Activated T-cell treated with anti-CD3 and anti-CD28 coated beads, Interleukin-2, amount 50 U/mL, for 4 hours (primary cell): ENCODE results near the gene KIAA1328. TPM values are rescaled to one million over a fixed set of nuclear protein-coding genes. Genes with fewer than 3 reads are reported as not detected.
"Not testable (repeated sequence)": the region's sequence is repeated elsewhere in the genome, so short reads cannot be mapped to it uniquely, and the experiment has no call there.

ENCODE experiments used
- ATAC-seq, 2 donors: fragments of 200-7000 bp; cut with Tn5 transposase; one replicate each; pipeline ENCODE4 v1.10.0; 2021
- DNase-seq: peaks from one replicate; pipeline ENCODE4 v3.0.0-alpha.2; 2020
- H3K27me3 Mint-ChIP-seq: one replicate; pipeline ENCODE4 v1.8.0; 2021; ENCODE audit warnings: low read depth, mixed read lengths
- H3K36me3 Mint-ChIP-seq: one replicate; pipeline ENCODE4 v1.8.0; 2022; ENCODE audit warnings: mixed read lengths; ENCODE audit not compliant: insufficient read depth
- H3K4me1 Mint-ChIP-seq: one replicate; pipeline ENCODE4 v1.8.0; 2021; ENCODE audit warnings: low read depth, mixed read lengths
- H3K4me3 Mint-ChIP-seq: one replicate; pipeline ENCODE4 v1.8.0; 2021; ENCODE audit warnings: mild to moderate bottlenecking, moderate library complexity, mixed read lengths
- H3K9me3 Mint-ChIP-seq: one replicate; pipeline ENCODE4 v1.8.0; 2021; ENCODE audit warnings: mixed read lengths
- total RNA-seq, 3 donors: library from RNA; stranded (reverse); gene quantifications; one replicate each; pipeline ENCODE4 v1.2.1, GENCODE V29; 2021

The KIAA1328 gene
- total RNA-seq, 3 donors from 2014 or later = 4.3 to 5.2 (median 4.8) TPM

DNA sequence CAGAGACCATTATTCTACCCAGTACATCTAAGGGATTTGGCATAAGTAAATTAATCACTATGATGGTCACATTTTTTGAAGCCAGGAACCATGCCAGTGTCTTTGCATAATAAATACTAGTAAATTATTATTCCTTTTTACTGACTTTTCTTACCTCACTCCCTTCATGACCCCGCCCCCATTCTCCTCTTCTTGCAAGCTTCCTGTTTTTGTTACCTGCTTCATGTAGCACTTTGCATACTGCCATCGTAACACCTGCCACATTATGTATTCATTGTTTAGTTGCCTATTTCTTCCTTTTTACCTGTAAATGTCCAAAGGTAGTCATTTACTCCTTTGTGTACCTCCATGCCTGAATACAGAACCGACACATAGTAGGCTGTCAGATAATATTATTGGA, 309.5 kb downstream of the KIAA1328 start:
- Mint-ChIP-seq H3K36me3 (peaks cover 3% of the 10 kb centered on the region), H3K4me3 (no peak overlapping the region), H3K4me1 (no peaks in the 10 kb centered on the region), H3K27me3 (no peaks in the 10 kb centered on the region), H3K9me3 (peaks cover 7% of the 10 kb centered on the region)
- DNase-seq = no peak
- ATAC-seq = no peak

DNA sequence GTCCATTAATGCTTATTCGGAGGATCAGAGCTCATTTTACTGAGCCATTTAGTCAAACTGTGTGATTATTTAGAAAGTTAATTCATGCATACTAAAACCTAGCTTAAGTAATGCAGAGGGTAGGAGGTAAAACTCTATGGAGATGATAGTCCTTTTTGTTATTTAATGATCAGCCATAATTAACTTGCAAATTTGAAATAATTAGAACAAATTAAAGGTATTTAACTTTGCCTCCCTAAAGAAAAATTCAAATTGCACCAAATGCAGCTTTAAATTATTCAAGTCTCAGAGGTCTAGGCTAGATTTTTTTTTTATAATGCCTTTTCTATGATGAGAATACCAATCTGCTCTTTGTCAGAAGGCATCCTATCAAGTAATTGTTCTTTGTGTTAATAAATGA, 310.9 kb downstream of the KIAA1328 start:
- H3K4me1 Mint-ChIP-seq = no peaks in the 10 kb centered on the region
- H3K36me3 Mint-ChIP-seq = peaks cover 3% of the 10 kb centered on the region
- ATAC-seq = no peak
- H3K4me3 Mint-ChIP-seq = no peak overlapping the region
- no peaks in the 10 kb centered on the region for H3K27me3 Mint-ChIP-seq
- H3K9me3 Mint-ChIP-seq = peaks cover 7% of the 10 kb centered on the region
- no peak for DNase-seq

- Mint-ChIP-seq H3K27me3 (no peaks in the 10 kb centered on the region), H3K9me3 (peaks cover 9% of the 10 kb centered on the region), H3K4me3 (no peak overlapping the region), H3K4me1 (no peaks in the 10 kb centered on the region), H3K36me3 (peaks cover 11% of the 10 kb centered on the region)
- DNase-seq (no peak), ATAC-seq (no peak)
Observed at GRCh38 chr18:37144921-37145320, 316.0 kb downstream of the KIAA1328 start.

DNA sequence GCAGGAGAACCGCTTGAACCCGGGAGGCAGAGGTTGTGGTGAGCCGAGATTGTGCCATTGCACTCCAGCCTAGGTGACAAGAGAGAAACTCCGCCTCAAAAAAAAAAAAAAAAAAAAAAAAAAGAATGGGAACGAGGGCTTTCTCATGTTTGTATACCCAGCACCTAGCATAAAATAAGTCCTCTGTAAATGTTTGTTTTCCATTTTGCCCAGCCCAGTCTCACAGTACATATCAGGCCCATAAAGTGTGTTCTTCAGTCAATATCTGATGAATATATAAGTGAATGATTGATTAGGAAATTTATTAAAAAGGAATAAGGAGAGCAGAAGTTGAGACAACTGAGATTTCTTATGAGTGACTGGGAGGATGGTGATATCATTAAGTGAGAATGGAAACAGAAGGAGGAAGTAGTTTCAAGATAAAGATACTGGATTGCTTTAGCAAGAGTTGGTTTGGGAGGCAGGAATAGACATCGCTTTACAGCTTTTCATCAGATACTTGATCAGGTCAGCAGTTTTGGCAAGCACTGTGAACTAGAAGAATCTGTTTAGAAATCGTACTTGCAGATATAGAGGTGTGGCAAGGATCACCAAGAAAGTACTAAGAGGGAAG, 327.5 kb downstream of the KIAA1328 start:
- Mint-ChIP-seq H3K9me3 (no peaks in the 10 kb centered on the region), H3K4me1 (no peaks in the 10 kb centered on the region), H3K27me3 (no peaks in the 10 kb centered on the region), H3K36me3 (peaks cover 6% of the 10 kb centered on the region), H3K4me3 (no peak overlapping the region)
- no peak for DNase-seq
- no peak for ATAC-seq

GRCh38 chr18:37160038-37160820, 331.3 kb downstream of the KIAA1328 start:
- no peaks in the 10 kb centered on the region for H3K9me3 Mint-ChIP-seq
- no peak overlapping the region for H3K4me3 Mint-ChIP-seq
- DNase-seq = no peak
- no peaks in the 10 kb centered on the region for H3K4me1 Mint-ChIP-seq
- ATAC-seq = no peak
- no peaks in the 10 kb centered on the region for H3K27me3 Mint-ChIP-seq
- H3K36me3 Mint-ChIP-seq = peaks cover 19% of the 10 kb centered on the region

DNA sequence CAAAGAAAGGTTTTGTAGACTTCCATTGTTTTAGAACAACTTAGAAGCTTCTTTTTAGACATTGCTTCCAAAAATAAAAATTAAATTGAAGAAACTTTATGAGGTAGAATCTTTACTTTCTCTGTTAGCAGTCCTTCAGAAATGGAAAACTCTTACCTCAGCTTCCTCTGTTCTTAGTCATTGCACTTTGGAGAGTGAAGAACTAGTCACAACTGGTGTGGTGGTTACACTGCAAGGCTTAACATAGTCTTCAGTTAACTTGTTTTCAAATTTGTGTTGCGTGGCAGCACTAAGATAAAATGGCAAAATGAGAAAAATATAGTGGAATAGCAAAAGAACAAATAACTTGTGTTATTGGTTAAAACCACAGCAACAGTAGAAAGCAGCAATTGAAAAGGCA, 332.6 kb downstream of the KIAA1328 start:
- H3K4me3 Mint-ChIP-seq = no peak overlapping the region
- H3K36me3 Mint-ChIP-seq = peaks cover 19% of the 10 kb centered on the region
- no peak for DNase-seq
- H3K9me3 Mint-ChIP-seq = no peaks in the 10 kb centered on the region
- H3K4me1 Mint-ChIP-seq = no peaks in the 10 kb centered on the region
- no peak for ATAC-seq
- H3K27me3 Mint-ChIP-seq = no peaks in the 10 kb centered on the region

GRCh38 chr18:37162551-37162950, 333.6 kb downstream of the KIAA1328 start:
- H3K4me1 Mint-ChIP-seq = no peaks in the 10 kb centered on the region
- no peaks in the 10 kb centered on the region for H3K27me3 Mint-ChIP-seq
- peaks cover 19% of the 10 kb centered on the region for H3K36me3 Mint-ChIP-seq
- no peak overlapping the region for H3K4me3 Mint-ChIP-seq
- DNase-seq (no peak), ATAC-seq (no peak)
- H3K9me3 Mint-ChIP-seq = no peaks in the 10 kb centered on the region

- no peak overlapping the region for H3K4me3 Mint-ChIP-seq
- no peak for ATAC-seq
- no peak for DNase-seq
- H3K4me1 Mint-ChIP-seq = no peaks in the 10 kb centered on the region
- H3K27me3 Mint-ChIP-seq = no peaks in the 10 kb centered on the region
- H3K36me3 Mint-ChIP-seq = peaks cover 19% of the 10 kb centered on the region
- H3K9me3 Mint-ChIP-seq = no peaks in the 10 kb centered on the region
Observed at GRCh38 chr18:37163119-37163518, 334.2 kb downstream of the KIAA1328 start.

DNA sequence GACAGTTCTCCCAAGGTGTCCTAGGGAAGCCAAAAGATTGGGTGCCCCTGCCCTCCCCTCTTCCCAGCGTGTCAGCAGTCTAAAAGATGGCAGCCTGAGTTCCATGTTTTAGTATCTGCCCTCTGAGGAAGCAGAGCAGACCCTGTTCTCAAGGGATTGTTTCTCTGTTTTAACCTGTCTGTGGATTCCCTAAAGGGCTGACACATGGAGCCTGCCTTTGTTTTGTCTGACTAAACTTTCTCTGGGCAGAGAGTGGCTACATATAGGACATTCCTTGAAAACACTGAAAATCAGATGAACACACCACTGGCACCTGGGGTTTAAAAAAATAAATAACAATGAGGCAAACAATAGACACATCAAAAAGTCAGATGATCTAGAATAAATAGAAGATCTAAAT, 337.6 kb downstream of the KIAA1328 start:
- Mint-ChIP-seq H3K4me3 (no peak overlapping the region), H3K36me3 (peaks cover 13% of the 10 kb centered on the region), H3K4me1 (no peaks in the 10 kb centered on the region), H3K27me3 (no peaks in the 10 kb centered on the region), H3K9me3 (no peaks in the 10 kb centered on the region)
- no peak for DNase-seq
- no peak for ATAC-seq

- H3K4me3 Mint-ChIP-seq, DNase-seq, H3K27me3 Mint-ChIP-seq, H3K9me3 Mint-ChIP-seq, H3K4me1 Mint-ChIP-seq, ATAC-seq: not testable (repeated sequence)
- H3K36me3 Mint-ChIP-seq = peaks cover 13% of the 10 kb centered on the region
Observed at GRCh38 chr18:37166966-37167365, 338.0 kb downstream of the KIAA1328 start.

DNA sequence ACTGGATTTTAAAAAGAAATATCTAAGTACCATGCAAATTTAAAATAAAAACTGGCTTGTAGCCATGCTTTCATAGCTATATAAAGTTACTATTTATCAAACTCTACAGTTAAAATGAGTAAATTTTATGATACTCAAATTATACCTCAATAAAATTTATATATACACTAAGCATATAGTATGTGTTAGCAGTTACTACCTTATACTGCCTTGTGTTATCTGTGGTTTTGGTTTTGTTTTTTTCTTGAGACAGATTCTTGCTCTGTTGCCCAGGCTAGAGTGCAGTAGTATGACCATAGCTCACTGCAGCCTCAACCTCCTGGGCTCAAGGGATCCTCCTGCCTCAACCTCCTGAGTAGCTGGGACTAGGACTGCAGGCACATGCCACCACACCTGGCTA, 342.1 kb downstream of the KIAA1328 start:
- H3K4me1 Mint-ChIP-seq = no peaks in the 10 kb centered on the region
- H3K36me3 Mint-ChIP-seq = peaks cover 22% of the 10 kb centered on the region
- ATAC-seq = no peak
- no peak for DNase-seq
- no peak overlapping the region for H3K4me3 Mint-ChIP-seq
- H3K9me3 Mint-ChIP-seq = no peaks in the 10 kb centered on the region
- no peaks in the 10 kb centered on the region for H3K27me3 Mint-ChIP-seq

- no peak for ATAC-seq
- Mint-ChIP-seq H3K9me3 (no peaks in the 10 kb centered on the region), H3K27me3 (no peaks in the 10 kb centered on the region), H3K36me3 (peaks cover 33% of the 10 kb centered on the region), H3K4me3 (no peak overlapping the region), H3K4me1 (no peaks in the 10 kb centered on the region)
- DNase-seq = no peak
Observed at GRCh38 chr18:37173384-37173783, 344.5 kb downstream of the KIAA1328 start.

- Mint-ChIP-seq H3K36me3 (peaks cover 39% of the 10 kb centered on the region), H3K27me3 (no peaks in the 10 kb centered on the region), H3K4me3 (no peak overlapping the region), H3K4me1 (no peaks in the 10 kb centered on the region), H3K9me3 (no peaks in the 10 kb centered on the region)
- DNase-seq (no peak), ATAC-seq (no peak)
Observed at GRCh38 chr18:37175727-37176620, 347.0 kb downstream of the KIAA1328 start.

GRCh38 chr18:37176621-37176934, 347.7 kb downstream of the KIAA1328 start:
- no peak overlapping the region for H3K4me3 Mint-ChIP-seq
- no peaks in the 10 kb centered on the region for H3K9me3 Mint-ChIP-seq
- no peaks in the 10 kb centered on the region for H3K27me3 Mint-ChIP-seq
- ATAC-seq (no peak), DNase-seq (no peak)
- H3K36me3 Mint-ChIP-seq = peaks cover 39% of the 10 kb centered on the region
- no peaks in the 10 kb centered on the region for H3K4me1 Mint-ChIP-seq
